GM18861 (cell line): ENCODE results near the gene FERMT2.
"Not testable (repeated sequence)": the region's sequence is repeated elsewhere in the genome, so short reads cannot be mapped to it uniquely, and the experiment has no call there.

Experiments
- ATAC-seq: cut with Tn5 transposase; IDR thresholded peaks from one replicate; pipeline ENCODE4 v1.9.1; 2021; ENCODE audit not compliant: unreplicated experiment

Gene FERMT2

DNA sequence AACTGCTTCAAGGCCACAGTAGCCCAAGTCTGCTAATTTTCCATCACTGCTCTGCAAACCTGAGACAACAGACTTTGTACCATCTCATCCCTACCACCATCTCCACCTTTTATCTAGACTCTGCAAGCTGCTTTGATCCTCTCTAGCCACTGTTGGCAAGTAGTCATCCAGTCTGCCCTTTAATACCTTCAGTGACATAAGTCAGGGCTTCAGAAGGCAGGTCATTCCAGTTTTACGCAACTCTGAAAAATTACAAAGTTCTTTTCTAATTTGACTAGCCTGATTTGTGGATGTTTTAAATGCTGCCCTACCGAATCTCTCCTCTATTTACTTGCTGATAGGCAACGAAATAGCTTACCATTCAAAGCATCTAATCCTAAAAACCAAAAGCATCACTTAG lies 2.8 kb downstream of the FERMT2 start:
- ATAC-seq, result no peak

DNA sequence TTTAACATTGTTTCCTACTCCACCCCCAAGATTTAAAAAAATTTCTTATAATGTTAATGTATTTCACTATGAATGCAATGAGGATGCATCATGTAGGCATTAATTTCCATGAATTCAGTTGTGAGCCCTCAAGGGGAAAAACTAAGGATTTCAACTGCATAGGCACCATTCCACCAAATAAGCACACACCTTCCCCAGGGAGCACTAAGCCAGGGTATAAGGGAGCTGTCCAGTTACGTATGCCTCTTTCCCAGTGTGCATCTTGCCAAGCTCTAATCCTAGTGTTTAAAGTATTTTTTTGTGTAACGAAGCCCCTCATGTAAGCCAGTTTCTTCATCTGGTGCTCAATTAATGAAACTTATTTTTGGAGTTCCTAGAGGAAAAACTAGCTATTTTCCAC lies 6.6 kb downstream of the FERMT2 start:
- no peak for ATAC-seq

DNA sequence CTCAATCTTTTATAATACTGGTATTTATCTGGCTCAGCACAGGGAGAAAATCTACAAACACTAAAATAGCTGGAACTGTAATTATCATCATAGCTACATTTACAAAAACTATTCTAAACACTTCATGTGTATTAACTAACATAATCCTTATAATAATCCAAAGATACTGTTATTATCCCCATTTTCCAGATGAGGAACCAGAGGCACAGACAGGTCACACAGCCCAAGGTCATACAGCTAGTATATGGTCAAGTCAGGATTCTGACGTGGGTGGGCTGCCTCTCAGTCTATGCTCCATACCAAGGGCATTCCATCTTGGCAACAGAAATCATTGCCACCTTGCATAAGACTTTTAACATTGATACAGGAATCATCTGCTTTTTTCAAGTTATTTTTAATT lies 11.4 kb downstream of the FERMT2 start:
- no peak for ATAC-seq

GRCh38 chr14:52937869-52938268 lies 13.0 kb downstream of the FERMT2 start:
- ATAC-seq, result no peak

DNA sequence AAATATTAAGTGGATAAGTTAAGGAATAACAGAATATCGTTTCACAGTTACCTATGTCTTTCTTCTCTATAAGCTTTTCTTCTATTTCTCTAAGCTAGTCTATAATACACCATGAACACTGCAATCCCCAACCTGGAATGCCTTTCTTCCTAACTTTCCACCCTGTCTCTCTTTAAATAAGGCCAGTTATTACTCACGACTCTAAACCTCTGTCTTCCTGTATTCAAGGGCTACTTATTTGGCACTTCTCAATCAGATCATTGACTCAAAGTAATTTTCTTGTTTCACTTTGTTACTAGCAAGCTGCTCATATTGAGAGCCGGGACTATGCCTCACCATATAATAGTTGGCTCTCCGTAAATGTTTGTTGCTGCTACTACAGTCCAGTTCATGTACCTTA lies 13.5 kb downstream of the FERMT2 start:
- ATAC-seq, result no peak

DNA sequence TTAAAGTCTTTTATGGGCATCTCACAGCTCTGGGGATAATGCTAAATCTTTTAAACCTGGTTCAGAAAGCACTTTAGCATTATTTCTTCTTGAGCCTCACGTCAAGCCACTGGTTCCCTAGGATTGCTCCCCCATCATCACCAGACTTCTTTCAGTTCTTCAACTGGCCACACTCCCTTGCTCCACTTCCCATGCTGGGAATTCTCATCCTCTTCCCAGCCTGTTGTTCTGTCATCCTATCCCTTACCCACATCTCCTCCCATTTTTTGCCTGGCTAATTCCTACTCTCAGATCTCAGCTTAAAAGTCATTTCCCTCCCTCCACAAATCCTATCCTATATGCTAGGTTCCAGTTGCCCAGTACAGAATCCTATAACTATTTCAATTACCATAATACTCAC lies 14.4 kb downstream of the FERMT2 start:
- no peak for ATAC-seq

GRCh38 chr14:52935833-52936232 lies 15.0 kb downstream of the FERMT2 start:
- no peak for ATAC-seq

GRCh38 chr14:52934762-52935161 lies 16.1 kb downstream of the FERMT2 start:
- no peak for ATAC-seq

- ATAC-seq, result no peak
Measured at GRCh38 chr14:52929192-52929807, 21.6 kb downstream of the FERMT2 start.

GRCh38 chr14:52926953-52927352 lies 23.9 kb downstream of the FERMT2 start:
- no peak for ATAC-seq

DNA sequence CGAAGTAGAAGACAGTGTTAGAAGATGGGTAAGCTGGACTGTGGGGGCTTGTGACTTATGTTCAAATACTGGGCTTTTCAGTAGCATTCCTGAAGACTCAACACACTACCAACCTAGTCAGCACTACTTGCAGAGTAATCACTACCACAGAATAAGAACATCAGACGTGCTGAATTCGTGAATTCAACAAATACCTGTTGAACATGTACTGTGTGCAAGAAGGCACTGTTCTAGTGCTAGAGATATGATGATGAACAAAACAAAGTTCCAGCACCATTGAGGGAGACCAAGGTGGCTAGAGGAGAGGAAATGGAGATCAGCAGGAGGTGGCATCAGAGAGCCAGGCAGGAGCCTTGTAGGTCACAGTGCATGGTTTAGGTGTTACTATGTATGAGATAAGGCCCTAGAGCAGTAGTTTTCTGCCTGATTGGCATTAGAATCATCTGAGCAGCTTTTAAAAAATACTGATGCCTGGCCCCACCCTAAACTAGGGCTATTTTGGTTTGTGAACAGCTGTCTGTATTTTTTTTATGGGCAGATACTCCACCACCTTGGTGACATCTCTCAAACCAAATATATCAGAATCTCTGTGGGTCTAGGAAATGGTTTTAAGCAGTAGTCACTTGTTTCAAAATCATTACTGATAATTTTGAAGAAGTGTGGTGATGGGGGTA lies 26.8 kb downstream of the FERMT2 start:
- ATAC-seq, result no peak

DNA sequence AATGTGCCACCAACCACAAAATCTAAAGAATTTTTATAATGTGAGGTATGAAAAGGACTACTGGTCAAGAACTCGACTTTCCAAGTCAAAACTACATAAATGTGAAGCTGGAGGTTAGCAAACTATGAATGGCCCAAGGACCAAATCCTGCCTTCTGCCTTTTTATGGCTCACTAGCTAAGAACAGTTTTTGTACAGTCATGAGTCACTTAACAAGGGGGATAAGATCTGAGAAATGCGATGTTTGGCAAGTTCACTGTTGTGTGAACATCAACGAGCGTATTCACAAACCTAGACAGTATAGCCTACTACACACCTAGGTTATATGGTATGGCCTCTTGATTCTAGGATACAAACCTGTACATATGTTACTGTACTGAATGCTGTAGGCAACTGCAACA lies 28.2 kb downstream of the FERMT2 start:
- no peak for ATAC-seq

DNA sequence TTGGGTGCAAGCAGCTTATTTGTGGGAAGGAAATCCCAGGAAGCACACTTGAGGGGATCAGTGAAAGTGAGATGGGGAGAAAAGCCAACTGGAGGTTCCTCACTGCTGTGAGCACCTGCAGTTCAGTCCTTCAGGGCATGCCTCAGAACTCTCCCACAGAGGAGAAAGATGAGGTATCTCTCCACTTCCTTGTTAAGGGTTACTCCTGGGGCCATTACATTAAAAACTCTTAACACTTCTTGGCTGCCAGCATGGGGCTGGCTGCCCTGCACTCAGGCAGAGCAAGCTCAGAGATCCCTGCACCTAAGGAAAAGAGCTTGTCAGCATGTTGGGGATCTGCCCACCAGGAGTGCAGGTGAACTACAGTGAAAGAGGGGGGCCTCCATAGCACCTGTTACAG lies 28.8 kb downstream of the FERMT2 start:
- ATAC-seq, result no peak

- ATAC-seq, result not testable (repeated sequence)
Measured at GRCh38 chr14:52920411-52920810, 30.4 kb downstream of the FERMT2 start.

DNA sequence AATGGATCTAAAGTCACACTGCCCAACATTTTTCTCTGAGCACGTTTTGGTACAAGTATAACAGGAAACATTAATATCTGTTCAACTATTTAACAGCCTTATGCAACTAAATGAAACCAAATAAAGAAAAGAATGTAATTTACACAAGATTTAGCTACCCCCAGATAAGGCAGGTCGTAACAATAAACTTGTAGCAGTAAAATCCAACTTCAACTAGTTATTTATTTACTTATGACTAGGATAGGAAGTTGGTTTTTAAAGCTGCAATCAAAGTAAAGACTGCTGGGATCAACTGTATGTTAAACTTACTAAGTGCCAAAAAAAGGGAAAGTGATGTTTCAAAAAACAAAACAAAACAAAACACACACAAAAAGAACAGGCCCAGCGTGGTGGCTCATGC lies 30.9 kb downstream of the FERMT2 start:
- no peak for ATAC-seq

DNA sequence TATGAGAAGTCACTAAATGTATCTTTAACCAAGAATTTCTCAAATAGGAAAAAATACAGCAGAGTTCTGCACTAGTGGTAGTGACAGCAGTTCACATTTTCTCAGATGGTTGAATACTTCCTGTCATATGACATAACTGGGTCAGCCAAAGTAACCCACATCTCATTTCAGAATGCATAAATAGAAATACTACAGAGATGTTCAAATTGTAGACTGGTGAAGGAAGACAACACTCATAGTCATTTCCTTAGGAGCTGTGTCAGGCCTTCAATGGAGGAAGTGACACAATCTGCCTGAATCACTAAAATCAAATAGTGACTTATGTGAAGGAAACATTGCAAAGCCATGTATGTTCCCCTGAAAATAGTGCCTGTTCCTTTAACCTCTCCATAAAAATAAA lies 32.4 kb downstream of the FERMT2 start:
- peak; percentile 94 for ATAC-seq

DNA sequence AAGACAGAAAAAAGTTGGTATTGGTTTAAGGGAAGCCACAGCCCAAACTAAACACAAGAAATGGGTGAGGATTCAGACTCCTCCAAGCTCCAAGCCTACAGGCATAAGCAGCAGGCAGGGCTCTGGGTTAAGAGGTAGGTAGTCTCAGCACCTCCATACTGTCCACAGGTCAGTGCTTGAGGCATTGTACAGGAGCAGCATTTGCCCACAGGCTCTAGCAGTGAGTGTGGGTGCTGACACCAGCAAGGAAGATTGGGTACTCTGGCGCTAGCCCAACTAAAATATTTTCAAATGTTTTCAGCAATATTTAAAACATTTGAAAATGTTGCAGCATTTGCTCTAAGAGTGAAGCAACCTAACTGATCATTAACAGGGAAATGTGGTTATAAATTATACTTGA lies 33.1 kb downstream of the FERMT2 start:
- ATAC-seq, result no peak

- no peak for ATAC-seq
Measured at GRCh38 chr14:52914295-52914694, 36.6 kb downstream of the FERMT2 start.

DNA sequence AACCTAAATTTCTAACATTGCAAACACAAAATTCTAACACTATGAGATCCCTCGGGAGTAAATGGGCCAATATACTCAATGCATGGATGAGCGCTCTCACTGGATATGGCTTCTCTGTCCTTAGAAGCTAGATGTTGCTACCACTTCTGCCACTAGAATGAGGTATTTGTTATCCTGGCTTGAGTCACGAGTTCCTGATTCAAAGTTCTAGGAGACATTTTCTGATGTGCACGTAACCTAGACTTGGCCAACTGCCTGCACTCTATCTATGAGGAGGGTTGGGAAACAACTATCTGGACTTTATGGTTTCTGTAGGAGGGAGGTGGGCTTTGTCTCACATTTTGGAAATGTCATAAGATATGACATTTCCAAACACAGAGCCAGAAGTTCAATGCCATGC lies 37.6 kb downstream of the FERMT2 start:
- no peak for ATAC-seq

DNA sequence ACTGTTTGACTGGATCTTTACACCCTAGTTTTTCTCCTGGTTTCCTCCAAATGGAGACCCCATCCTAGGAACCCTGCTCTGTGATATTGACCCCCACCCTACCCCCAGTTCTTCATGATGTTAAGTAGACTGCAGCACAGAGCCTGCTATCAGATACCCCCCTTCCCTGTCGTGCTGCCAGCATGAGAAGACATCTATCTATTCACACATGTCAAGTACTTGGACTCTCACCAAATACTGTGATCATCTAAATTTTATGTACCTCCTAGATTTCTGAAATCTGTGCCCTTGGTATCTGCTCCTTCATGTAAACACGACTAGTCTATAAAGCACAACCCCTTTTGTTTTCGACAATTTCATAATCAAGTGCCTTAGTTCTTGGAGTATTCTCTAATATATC lies 38.9 kb downstream of the FERMT2 start:
- ATAC-seq, result no peak

GRCh38 chr14:52910572-52910971 lies 40.3 kb downstream of the FERMT2 start:
- no peak for ATAC-seq

DNA sequence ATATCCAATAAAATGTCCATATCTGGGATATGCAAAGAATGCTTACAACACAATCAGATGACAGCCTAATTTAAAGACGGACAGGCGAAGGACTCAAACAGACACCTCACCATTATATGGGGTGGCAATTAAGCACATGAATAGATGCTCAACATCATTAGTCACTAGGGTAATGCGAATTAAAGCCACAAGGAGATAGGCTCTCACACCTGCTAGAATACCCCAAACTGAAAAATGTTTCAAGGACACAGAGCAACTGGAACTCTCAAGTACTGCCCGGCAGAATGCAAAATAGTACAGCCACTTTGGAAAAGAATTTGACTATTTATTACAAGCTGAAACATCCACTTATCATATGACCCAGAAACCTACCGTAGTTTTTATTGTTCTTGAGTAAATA lies 42.9 kb downstream of the FERMT2 start:
- no peak for ATAC-seq

GRCh38 chr14:52906141-52906601 lies 44.7 kb downstream of the FERMT2 start:
- no peak for ATAC-seq
